Omental fat pad (tissue), 4 donors: ENCODE results near the gene SIAH1. TPM values are rescaled to one million over a fixed set of nuclear protein-coding genes. Genes with fewer than 3 reads are reported as not detected.
"Not testable (repeated sequence)": the region's sequence is repeated elsewhere in the genome, so short reads cannot be mapped to it uniquely, and the experiment has no call there.

Experiments used
- ATAC-seq: fragments of 150-250 bp; one replicate; pipeline ENCODE4 v1.9.1; 2016; ENCODE audit warnings: mild to moderate bottlenecking, moderate library complexity; ENCODE audit not compliant: low FRiP score
- DNase-seq: peaks from one replicate; pipeline ENCODE4 v3.0.0-alpha.2; 2019; ENCODE audit warnings: low spot score
- total RNA-seq, 4 donors: library from RNA; depleted of rRNA; stranded (reverse); fragments of >200 nt; gene quantifications; one replicate each; pipeline ENCODE4 v1.1.0, GENCODE V29; 2016
- TF ChIP-seq, protein P1 (sequence below), 3 donors: fragments of 450-650 bp; IDR thresholded peaks; one replicate each; pipeline ENCODE4 v1.5.1; 2016 to 2017; ENCODE audit warnings: antibody characterized with exemption in 3 of 3, mild to moderate bottlenecking in 3 of 3, moderate library complexity in 2 of 3

SIAH1 gene
- total RNA-seq, 4 donors from 2014 or later: 30.7 to 42.7 (median 39.6) TPM

DNA sequence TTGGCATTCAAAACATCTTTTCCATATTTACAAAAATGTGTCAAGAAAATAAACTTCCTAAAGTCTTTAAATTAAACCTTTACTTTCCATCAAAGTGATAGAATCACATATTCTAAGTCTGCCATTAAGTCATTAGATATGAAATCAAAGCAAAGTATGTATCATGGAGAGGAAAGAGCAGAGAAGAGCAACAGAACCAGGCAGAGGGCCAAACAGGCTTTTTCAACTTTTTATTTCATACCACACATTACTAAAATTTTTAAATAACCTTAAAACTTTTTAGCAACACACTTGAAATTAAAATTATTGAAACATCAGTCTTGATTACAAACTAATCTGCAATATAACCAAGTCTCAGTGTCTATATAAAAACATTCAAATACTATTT lies 13.8 kb downstream of the SIAH1 start:
- no peak for ATAC-seq
- no peak for DNase-seq
- TF ChIP-seq, protein P1, sequence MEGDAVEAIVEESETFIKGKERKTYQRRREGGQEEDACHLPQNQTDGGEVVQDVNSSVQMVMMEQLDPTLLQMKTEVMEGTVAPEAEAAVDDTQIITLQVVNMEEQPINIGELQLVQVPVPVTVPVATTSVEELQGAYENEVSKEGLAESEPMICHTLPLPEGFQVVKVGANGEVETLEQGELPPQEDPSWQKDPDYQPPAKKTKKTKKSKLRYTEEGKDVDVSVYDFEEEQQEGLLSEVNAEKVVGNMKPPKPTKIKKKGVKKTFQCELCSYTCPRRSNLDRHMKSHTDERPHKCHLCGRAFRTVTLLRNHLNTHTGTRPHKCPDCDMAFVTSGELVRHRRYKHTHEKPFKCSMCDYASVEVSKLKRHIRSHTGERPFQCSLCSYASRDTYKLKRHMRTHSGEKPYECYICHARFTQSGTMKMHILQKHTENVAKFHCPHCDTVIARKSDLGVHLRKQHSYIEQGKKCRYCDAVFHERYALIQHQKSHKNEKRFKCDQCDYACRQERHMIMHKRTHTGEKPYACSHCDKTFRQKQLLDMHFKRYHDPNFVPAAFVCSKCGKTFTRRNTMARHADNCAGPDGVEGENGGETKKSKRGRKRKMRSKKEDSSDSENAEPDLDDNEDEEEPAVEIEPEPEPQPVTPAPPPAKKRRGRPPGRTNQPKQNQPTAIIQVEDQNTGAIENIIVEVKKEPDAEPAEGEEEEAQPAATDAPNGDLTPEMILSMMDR (IDR thresholded peaks at IDR 0.05): no peak

DNA sequence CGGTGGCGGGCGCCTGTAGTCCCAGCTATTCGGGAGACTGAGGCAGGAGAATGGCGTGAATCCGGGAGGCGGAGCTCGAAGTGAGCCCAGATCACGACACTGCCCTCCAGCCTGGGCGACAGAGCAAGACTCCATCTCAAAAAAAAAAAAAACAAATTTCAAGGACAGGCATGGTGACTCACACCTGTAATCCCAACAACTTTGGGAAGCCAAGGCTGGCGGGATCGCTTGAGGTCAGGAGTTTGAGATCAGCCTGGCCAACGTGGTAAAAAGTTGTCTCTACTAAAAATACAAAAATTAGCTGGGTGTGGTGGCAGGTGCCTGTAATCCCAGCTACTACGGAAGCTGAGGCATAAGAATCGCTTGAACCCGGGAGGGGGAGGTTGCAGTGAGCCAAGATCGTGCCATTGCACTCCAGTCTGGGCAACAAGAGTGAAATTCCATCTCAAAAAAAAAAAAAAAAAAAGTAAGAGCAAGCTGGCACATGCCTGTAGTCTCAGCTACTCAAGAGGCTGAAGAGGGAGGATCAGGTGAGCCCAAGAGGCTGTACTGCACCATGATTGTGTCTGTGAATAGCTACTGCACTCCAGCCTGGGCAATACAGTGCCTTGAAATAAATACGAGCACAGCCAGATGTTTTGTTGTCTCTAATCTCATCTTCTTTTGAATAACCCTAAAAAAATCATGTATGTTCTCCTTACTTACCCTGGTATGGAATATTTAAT lies 14.4 kb downstream of the SIAH1 start:
- DNase-seq: not testable (repeated sequence)

DNA sequence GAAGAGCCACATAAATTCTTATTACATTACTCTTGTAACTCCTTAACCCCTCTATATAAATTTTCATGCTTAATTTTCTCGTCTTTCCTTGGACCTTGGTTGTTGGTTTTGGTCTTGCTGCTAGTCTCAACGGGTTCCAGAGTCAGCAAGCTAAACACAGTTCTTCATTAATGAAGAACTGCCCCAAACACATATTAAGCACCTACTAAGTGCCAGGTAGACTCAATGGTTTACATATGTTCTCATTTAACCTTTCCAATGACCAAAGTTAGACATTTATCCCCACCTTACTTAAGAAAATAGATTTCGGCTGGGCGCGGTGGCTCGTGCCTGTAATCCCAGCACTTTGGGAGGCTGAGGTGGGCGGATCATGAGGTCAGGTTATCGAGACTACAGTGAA lies 15.0 kb downstream of the SIAH1 start:
- TF ChIP-seq, protein P1 (IDR thresholded peaks at IDR 0.05): no peak
- ATAC-seq: no peak
- no peak for DNase-seq

More for the DNA sequence above, 14.4 kb downstream of the SIAH1 start:
- ATAC-seq: not testable (repeated sequence)

DNA sequence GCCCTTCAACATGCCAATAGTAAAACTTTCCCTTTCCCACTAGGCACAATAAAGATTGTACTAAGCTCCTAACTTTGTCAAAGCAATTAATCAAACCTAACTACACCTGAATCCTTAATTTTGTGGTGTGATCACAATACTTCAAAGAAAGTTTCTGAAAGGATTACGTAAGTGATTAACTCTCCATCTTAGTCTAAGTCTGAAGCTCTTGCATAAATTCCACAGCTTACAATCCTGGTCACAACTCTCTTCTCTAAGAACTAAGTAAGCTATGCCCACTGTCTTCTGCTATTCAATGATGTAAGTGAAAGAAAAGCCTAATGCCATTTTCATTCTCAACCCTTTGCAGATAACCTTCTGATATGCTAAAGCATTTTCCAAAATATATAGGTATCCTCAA lies 15.4 kb downstream of the SIAH1 start:
- TF ChIP-seq, protein P1 (IDR thresholded peaks at IDR 0.05): no peak
- ATAC-seq: no peak
- DNase-seq: no peak

DNA sequence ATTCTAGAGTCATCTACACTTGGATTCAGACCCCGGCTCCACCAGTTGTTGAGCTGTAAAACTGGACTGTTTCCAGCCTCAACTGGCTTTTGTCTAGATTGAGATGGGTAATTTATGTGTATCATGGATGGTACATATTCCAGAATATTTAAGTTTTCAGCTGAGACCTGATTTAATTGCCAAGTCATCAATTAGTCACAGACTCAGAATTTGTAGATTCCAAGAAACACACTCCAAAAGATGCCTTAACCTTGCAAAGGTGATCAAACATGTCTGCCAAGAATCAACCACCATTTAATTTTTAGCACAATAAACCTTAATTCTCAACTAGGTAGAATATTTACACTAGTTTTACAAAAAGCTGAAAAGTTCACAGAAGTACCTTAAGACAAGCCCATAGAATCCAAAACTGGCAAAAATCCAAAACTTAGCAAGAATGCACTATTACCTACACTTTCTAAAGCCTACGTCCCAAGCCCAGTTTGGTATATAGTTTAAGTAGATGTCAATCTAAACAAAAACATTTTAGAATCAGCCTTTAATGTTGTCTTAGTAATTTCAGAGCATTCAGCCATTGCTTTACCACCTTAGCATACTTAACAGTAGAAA lies 17.7 kb downstream of the SIAH1 start:
- DNase-seq (no peak), ATAC-seq (no peak)
- TF ChIP-seq, protein P1 (IDR thresholded peaks at IDR 0.05): no peak

DNA sequence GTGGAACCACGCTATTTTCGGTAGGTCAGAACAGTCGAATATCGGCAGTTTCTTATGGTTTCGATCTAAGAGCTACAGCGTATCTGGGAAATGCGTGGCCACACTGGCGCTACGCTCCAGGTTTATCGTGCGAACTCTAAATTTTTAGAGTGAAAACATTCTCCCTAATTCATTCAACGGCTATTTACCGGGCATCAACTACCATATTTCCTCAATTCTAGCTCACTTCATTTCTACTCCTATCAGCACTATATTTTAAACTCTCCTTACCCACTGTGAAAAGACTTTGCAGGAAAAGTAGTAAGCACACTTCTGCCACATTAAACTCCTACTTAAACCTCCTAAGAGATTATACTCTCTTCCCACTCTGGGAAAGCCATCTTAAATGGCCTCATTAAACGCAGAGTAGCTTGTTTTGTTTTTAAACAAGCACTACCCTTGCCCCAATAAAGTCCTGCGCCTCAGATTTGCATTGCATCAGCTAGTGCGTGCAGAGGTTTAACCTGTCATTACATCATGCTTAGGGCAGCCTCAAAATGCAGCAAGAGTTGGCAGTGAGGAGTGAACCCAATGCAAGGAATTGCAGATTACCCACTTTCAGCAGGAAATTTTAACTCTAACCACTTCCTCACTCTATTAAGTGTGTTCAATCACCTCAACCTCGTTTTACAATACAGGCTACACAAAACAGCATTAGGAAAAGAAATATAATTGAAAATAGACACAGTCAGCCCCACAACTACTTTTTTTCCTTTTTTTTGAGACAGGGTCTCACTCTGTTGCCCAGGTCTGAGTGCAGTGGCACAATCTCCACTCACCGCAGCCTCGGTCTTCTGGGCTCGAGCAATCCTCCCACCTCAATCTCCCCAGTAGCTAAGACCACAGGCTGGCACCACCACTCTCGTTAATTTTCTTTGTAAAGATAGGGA lies 18.8 kb downstream of the SIAH1 start:
- DNase-seq (no peak), ATAC-seq (peak; percentile 72)
- TF ChIP-seq, protein P1 (IDR thresholded peaks at IDR 0.05): no peak

DNA sequence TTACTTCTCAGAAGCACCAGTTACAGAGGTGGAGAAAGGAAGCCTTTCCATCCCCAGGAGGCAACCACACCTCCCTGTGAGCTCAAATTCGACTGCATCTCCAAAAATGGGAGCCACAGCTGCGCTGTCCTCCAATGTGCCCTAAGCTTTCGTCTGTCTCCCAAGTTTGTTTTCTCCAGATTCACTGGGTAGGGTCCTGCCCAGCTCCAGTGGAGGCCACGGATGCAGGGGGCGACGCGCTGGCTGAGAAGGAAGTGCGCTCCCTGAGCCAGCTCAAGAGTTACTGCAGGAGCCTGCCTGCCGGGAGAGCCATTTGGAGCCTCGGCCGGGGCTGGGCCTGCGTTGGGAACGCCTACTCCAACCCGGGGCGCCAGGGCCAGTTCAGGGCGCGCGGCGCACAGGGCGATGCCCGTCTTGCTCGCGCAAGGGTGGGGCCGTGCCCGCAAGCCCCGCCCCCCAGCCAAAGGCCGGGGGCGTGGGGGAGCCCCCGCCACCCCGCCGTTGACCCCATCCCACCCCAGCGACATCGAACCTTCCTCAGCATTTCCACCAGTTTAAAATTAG lies 19.5 kb downstream of the SIAH1 start:
- ATAC-seq (peak; percentile 99), DNase-seq (peak; percentile 48)
- TF ChIP-seq, protein P1 (IDR thresholded peaks at IDR 0.05): no peak
